Motor neuron (in vitro differentiated cells): ENCODE results near the gene AIFM1. TPM values are rescaled to one million over a fixed set of nuclear protein-coding genes. Genes with fewer than 3 reads are reported as not detected.

Source experiments
- ATAC-seq, 8 experiments: fragments of 200-7000 bp; cut with Tn5 transposase; replicated peaks in 6 of 8; 2 replicates each; pipeline ENCODE4 v1.8.0; 2021; ENCODE audit warnings: mild to moderate bottlenecking in 8 of 8, moderate library complexity in 8 of 8
- H3K27ac ChIP-seq, 2 donors: fragments of 250-450 bp; sonication (Bioruptor Pico); 2 replicates each; pipeline ENCODE4 v1.9.0; 2021; ENCODE audit warnings: antibody characterized with exemption in 2 of 2, mild to moderate bottlenecking in 2 of 2, moderate library complexity in 1 of 2
- H3K4me1 ChIP-seq, 2 donors: fragments of 250-450 bp; sonication (Bioruptor Pico); replicated peaks in 1 of 2; 2 replicates each; pipeline ENCODE4 v1.6.1; 2021; ENCODE audit warnings: antibody characterized with exemption in 2 of 2, mild to moderate bottlenecking in 2 of 2, moderate library complexity in 1 of 2
- H3K4me3 ChIP-seq, 5 donors: fragments of 250-450 bp; sonication (Bioruptor Pico); 2 replicates each; pipeline ENCODE4 v1.9.0; 2021; ENCODE audit warnings: antibody characterized with exemption in 5 of 5, mild to moderate bottlenecking in 5 of 5, moderate library complexity in 4 of 5
- WGBS, 10 experiments: fragments of 450-650 bp; shearing (Covaris generic); methylation state at CpG; one replicate each; pipeline ENCODE4 v1.0.0; 2022; 5-methylcytosine and 5-hydroxymethylcytosine counted together
- in situ Hi-C, 9 experiments: fragments of 400-800 bp; cut with MboI; loops; one replicate each; pipeline ENCODE4 v1.15.0; 2021; ENCODE audit warnings: low sequenced_read_pairs in 9 of 9, low pct_unique_long_range_greater_than_20kb in 2 of 9; ENCODE audit not compliant: unreplicated experiment in 9 of 9
- total RNA-seq, 8 experiments: library from RNA; unstranded; fragments of 300-600 nt; gene quantifications; 2 replicates each; pipeline versions ENCODE4 v1.2.3 to v1.2.4, GENCODE V29; 2022

Gene AIFM1
- total RNA-seq, 8 experiments from 2014 or later, result 14.0 to 54.8 (median 18.0) TPM

GRCh38 chrX:130093271-130093670, 72.4 kb downstream of the AIFM1 start:
- Histone ChIP-seq H3K4me3 (no peak overlapping the region), H3K4me1 (peaks cover 2 to 9% of the 10 kb centered on the region in 2 donors), H3K27ac (no peak overlapping the region)
- ATAC-seq, result no peak
- in situ Hi-C loops, result loop anchor here in 1 of 9 experiments (25.0 kb wide), 1 partner anchor 94 kb away; no protein-coding TSS in a partner anchor
- WGBS, 10 experiments, result 75 to 80% methylated on average over 1 of the region's 2 CpGs; no CpG with 5 or more reads in 8 of the 10 experiments

GRCh38 chrX:130091980-130092522, 73.6 kb downstream of the AIFM1 start:
- no peak overlapping the region for H3K27ac ChIP-seq
- in situ Hi-C loops, result loop anchor here in 1 of 9 experiments (25.0 kb wide), 1 partner anchor 95 kb away; no protein-coding TSS in a partner anchor
- 30 to 100% (median 80%) methylated on average over 1 to 2 of the region's 10 CpGs; no CpG with 5 or more reads in 7 of the 10 experiments for WGBS, 10 experiments
- no peak overlapping the region for H3K4me3 ChIP-seq
- peak in 5 of 8 experiments; percentile 46 to 82 (median 62) for ATAC-seq
- H3K4me1 ChIP-seq, result peaks cover 0 to 4% of the 10 kb centered on the region in 2 donors

- no peak for ATAC-seq
- no peak overlapping the region for H3K27ac ChIP-seq
- H3K4me3 ChIP-seq, result no peak overlapping the region
- H3K4me1 ChIP-seq, result peaks cover 0 to 9% of the 10 kb centered on the region in 2 donors
- in situ Hi-C loops, result loop anchor here in 1 of 9 experiments (25.0 kb wide), 1 partner anchor 97 kb away; no protein-coding TSS in a partner anchor
- 62% methylated on average over 3 of the region's 3 CpGs; no CpG with 5 or more reads in 9 of the 10 experiments for WGBS, 10 experiments
Observed at GRCh38 chrX:130090364-130090763, 75.3 kb downstream of the AIFM1 start.

- WGBS, 10 experiments, result 45 to 48% methylated on average over 2 to 9 of the region's 13 CpGs; no CpG with 5 or more reads in 8 of the 10 experiments
- H3K4me3 ChIP-seq, result no peak overlapping the region
- in situ Hi-C loops, result loop anchor here in 1 of 9 experiments (25.0 kb wide), 1 partner anchor 101 kb away; no protein-coding TSS in a partner anchor
- H3K4me1 ChIP-seq, result peaks cover 0 to 15% of the 10 kb centered on the region in 2 donors
- no peak for ATAC-seq
- H3K27ac ChIP-seq, result no peak overlapping the region
Observed at GRCh38 chrX:130086447-130087206, 79.0 kb downstream of the AIFM1 start.

GRCh38 chrX:130085551-130086446, 79.8 kb downstream of the AIFM1 start:
- Histone ChIP-seq H3K4me3 (no peak overlapping the region), H3K27ac (no peak overlapping the region), H3K4me1 (peaks cover 0 to 15% of the 10 kb centered on the region in 2 donors)
- ATAC-seq, result no peak
- in situ Hi-C loops, result loop anchor here in 1 of 9 experiments (25.0 kb wide), 1 partner anchor 102 kb away; no protein-coding TSS in a partner anchor
- 17 to 61% methylated on average over 1 to 5 of the region's 11 CpGs; no CpG with 5 or more reads in 8 of the 10 experiments for WGBS, 10 experiments

- in situ Hi-C loops, result loop anchor here in 1 of 9 experiments (25.0 kb wide), 1 partner anchor 103 kb away; no protein-coding TSS in a partner anchor
- ATAC-seq, result no peak
- H3K4me1 ChIP-seq, result peaks cover 0 to 15% of the 10 kb centered on the region in 2 donors
- no peak overlapping the region for H3K4me3 ChIP-seq
- 62 to 80% methylated on average over 1 to 2 of the region's 9 CpGs; no CpG with 5 or more reads in 8 of the 10 experiments for WGBS, 10 experiments
- no peak overlapping the region for H3K27ac ChIP-seq
Observed at GRCh38 chrX:130084631-130085237, 80.9 kb downstream of the AIFM1 start.

GRCh38 chrX:130083656-130084382, 81.8 kb downstream of the AIFM1 start:
- WGBS, 10 experiments, result 66% methylated on average over 5 of the region's 15 CpGs; no CpG with 5 or more reads in 9 of the 10 experiments

GRCh38 chrX:130083107-130083490, 82.5 kb downstream of the AIFM1 start:
- in situ Hi-C loops, result loop anchor here in 1 of 9 experiments (25.0 kb wide), 1 partner anchor 104 kb away; no protein-coding TSS in a partner anchor
- Histone ChIP-seq H3K4me3 (no peak overlapping the region), H3K27ac (no peak overlapping the region), H3K4me1 (peaks cover 0 to 15% of the 10 kb centered on the region in 2 donors)
- no peak for ATAC-seq
- whole genome bisulfite sequencing, 10 experiments, result no CpG with 5 or more reads among the region's 7 CpGs

More at GRCh38 chrX:130083656-130084382, 81.8 kb downstream of the AIFM1 start:
- Histone ChIP-seq H3K4me3 (no peak overlapping the region), H3K27ac (no peak overlapping the region), H3K4me1 (peaks cover 0 to 15% of the 10 kb centered on the region in 2 donors)
- in situ Hi-C loops, result loop anchor here in 1 of 9 experiments (25.0 kb wide), 1 partner anchor 103 kb away; no protein-coding TSS in a partner anchor
- no peak for ATAC-seq

GRCh38 chrX:130082244-130083106, 83.2 kb downstream of the AIFM1 start:
- in situ Hi-C loops, result loop anchor here in 1 of 9 experiments (25.0 kb wide), 1 partner anchor 105 kb away; no protein-coding TSS in a partner anchor
- 32 to 40% methylated on average over 5 to 7 of the region's 28 CpGs; no CpG with 5 or more reads in 8 of the 10 experiments for WGBS, 10 experiments

GRCh38 chrX:130081421-130082045, 84.1 kb downstream of the AIFM1 start:
- Histone ChIP-seq H3K4me1 (peaks cover 0 to 15% of the 10 kb centered on the region in 2 donors), H3K4me3 (no peak overlapping the region), H3K27ac (no peak overlapping the region)
- in situ Hi-C loops, result loop anchor here in 1 of 9 experiments (25.0 kb wide), 1 partner anchor 106 kb away; no protein-coding TSS in a partner anchor
- peak in 1 of 8 experiments; percentile 4 for ATAC-seq
- 34 to 40% (median 39%) methylated on average over 1 to 7 of the region's 12 CpGs; no CpG with 5 or more reads in 7 of the 10 experiments for WGBS, 10 experiments

More at GRCh38 chrX:130082244-130083106, 83.2 kb downstream of the AIFM1 start:
- H3K4me3 ChIP-seq, result no peak overlapping the region
- peaks cover 0 to 15% of the 10 kb centered on the region in 2 donors for H3K4me1 ChIP-seq
- H3K27ac ChIP-seq, result no peak overlapping the region
- peak; percentile 22 to 87 (median 80) for ATAC-seq
